GM23338 (cell line): ENCODE measurements around the gene SPN. TPM values are rescaled to one million over a fixed set of nuclear protein-coding genes. Genes with fewer than 3 reads are reported as not detected.

Experiments used
- ATAC-seq: fragments of 200-7000 bp; cut with Tn5 transposase; 3 replicates; pipeline ENCODE4 v1.9.1; 2020
- DNase-seq: peaks from one replicate; pipeline ENCODE4 v3.0.0-alpha.2; 2015; ENCODE audit warnings: low spot score
- H2AFZ ChIP-seq: fragments of 200-600 bp; sonication (generic); 2 replicates; pipeline ENCODE4 v1.8.0; 2016; ENCODE audit warnings: antibody characterized with exemption, mild to moderate bottlenecking, moderate library complexity
- H3F3A ChIP-seq: fragments of 200-600 bp; sonication (generic); replicated peaks from 2 replicates; pipeline ENCODE4 v1.8.0; 2017; ENCODE audit warnings: antibody characterized with exemption, mixed run types, low read depth
- H3K27ac ChIP-seq: fragments of 200-600 bp; sonication (generic); 2 replicates; pipeline ENCODE4 v1.6.1; 2016; ENCODE audit warnings: low read depth
- H3K27me3 ChIP-seq: fragments of 200-600 bp; sonication (generic); 2 replicates; pipeline ENCODE4 v1.8.0; 2016; ENCODE audit warnings: mild to moderate bottlenecking, mixed run types, moderate library complexity; ENCODE audit not compliant: insufficient read depth
- H3K36me3 ChIP-seq: fragments of 200-600 bp; sonication (generic); 2 replicates; pipeline ENCODE4 v1.8.0; 2016; ENCODE audit warnings: mild to moderate bottlenecking; ENCODE audit not compliant: insufficient read depth
- H3K4me1 ChIP-seq: fragments of 200-600 bp; sonication (generic); 2 replicates; pipeline ENCODE4 v1.8.0; 2016; ENCODE audit warnings: mild to moderate bottlenecking, moderate library complexity; ENCODE audit not compliant: insufficient read depth
- H3K4me2 ChIP-seq: fragments of 200-600 bp; sonication (generic); 2 replicates; pipeline ENCODE4 v1.7.1; 2017; ENCODE audit warnings: mixed run types
- H3K4me3 ChIP-seq: fragments of 200-600 bp; sonication (generic); 2 replicates; pipeline ENCODE4 v1.6.1; 2016; ENCODE audit warnings: mixed run types
- H3K79me2 ChIP-seq: fragments of 200-600 bp; sonication (generic); replicated peaks from 2 replicates; pipeline ENCODE4 v1.8.0; 2017; ENCODE audit warnings: mild to moderate bottlenecking; ENCODE audit not compliant: insufficient read depth
- H3K9me2 ChIP-seq: fragments of 200-600 bp; sonication (generic); 2 replicates; pipeline ENCODE4 v1.8.0; 2017; ENCODE audit not compliant: insufficient read depth
- H4K20me1 ChIP-seq: fragments of 200-600 bp; sonication (generic); replicated peaks from 2 replicates; pipeline ENCODE4 v1.8.0; 2017; ENCODE audit warnings: mild to moderate bottlenecking; ENCODE audit not compliant: insufficient read depth
- H3K27ac Mint-ChIP-seq: 2 replicates; pipeline ENCODE4 v1.8.0; 2020; ENCODE audit warnings: inconsistent platforms, mild to moderate bottlenecking, moderate library complexity, mixed read lengths
- H3K27me3 Mint-ChIP-seq: 3 replicates; pipeline ENCODE4 v1.8.0; 2022; ENCODE audit warnings: low read depth, mild to moderate bottlenecking, moderate library complexity, mixed read lengths, inconsistent platforms; ENCODE audit not compliant: insufficient read depth, poor library complexity
- H3K36me3 Mint-ChIP-seq: 3 replicates; pipeline ENCODE4 v1.8.0; 2021; ENCODE audit warnings: low read depth, mild to moderate bottlenecking, inconsistent platforms, moderate library complexity, mixed read lengths
- H3K4me1 Mint-ChIP-seq: 3 replicates; pipeline ENCODE4 v1.8.0; 2020; ENCODE audit warnings: mild to moderate bottlenecking, inconsistent platforms, mixed read lengths
- H3K4me3 Mint-ChIP-seq: 3 replicates; pipeline ENCODE4 v1.8.0; 2021; ENCODE audit warnings: moderate library complexity, mild to moderate bottlenecking, inconsistent platforms, mixed read lengths
- H3K9me3 Mint-ChIP-seq: 3 replicates; pipeline ENCODE4 v1.8.0; 2020; ENCODE audit warnings: moderate library complexity, mild to moderate bottlenecking, inconsistent platforms, mixed read lengths
- CTCF ChIP-seq, 2 experiments: fragments of 200-600 bp in 1 of 2; sonication (generic) in 1 of 2; conservative IDR thresholded peaks; 2 replicates each; pipeline versions ENCODE4 v1.5.1 to v1.6.1; 2016 to 2017; ENCODE audit warnings: antibody characterized with exemption in 2 of 2, low read depth in 2 of 2, mild to moderate bottlenecking in 2 of 2, moderate library complexity in 1 of 2
- ETS1 ChIP-seq: IDR thresholded peaks from 2 replicates; pipeline ENCODE4 v1.6.1; 2016; ENCODE audit warnings: antibody characterized with exemption
- EZH2phosphoT487 ChIP-seq: fragments of 200-600 bp; sonication (generic); IDR thresholded peaks from one replicate; pipeline ENCODE4 v1.8.1; 2018; ENCODE audit warnings: antibody characterized with exemption; ENCODE audit not compliant: unreplicated experiment
- JUNB ChIP-seq: IDR thresholded peaks from one replicate; pipeline ENCODE4 v1.6.1; 2016; ENCODE audit warnings: antibody characterized with exemption; ENCODE audit not compliant: unreplicated experiment
- NANOG ChIP-seq: IDR thresholded peaks from 2 replicates; pipeline ENCODE4 v1.6.1; 2016; ENCODE audit warnings: antibody characterized with exemption, borderline replicate concordance
- POLR2AphosphoS5 ChIP-seq: IDR thresholded peaks from 2 replicates; pipeline ENCODE4 v1.6.1; 2016; ENCODE audit warnings: antibody characterized with exemption, low read depth
- REST ChIP-seq: IDR thresholded peaks from one replicate; pipeline ENCODE4 v1.6.1; 2018; ENCODE audit warnings: antibody characterized with exemption; ENCODE audit not compliant: unreplicated experiment
- STAT1 ChIP-seq: IDR thresholded peaks from one replicate; pipeline ENCODE4 v1.6.1; 2016; ENCODE audit warnings: antibody characterized with exemption; ENCODE audit not compliant: unreplicated experiment
- ZNF331 ChIP-seq: fragments of 250-450 bp; sonication (Bioruptor Pico); IDR thresholded peaks from 2 replicates; pipeline ENCODE4 v1.5.0; 2020; ENCODE audit warnings: low read depth, mild to moderate bottlenecking, moderate library complexity
- polyA plus RNA-seq: library from polyadenylated mRNA; unstranded; fragments of >200 nt; fragmentation: Nextera tagmentation; extraction: Ambion mirVana; gene quantifications from 2 replicates; pipeline ENCODE4 v1.2.1, GENCODE V29; 2016
- total RNA-seq: library from RNA; depleted of rRNA; stranded (reverse); fragments of >200 nt; shearing (Covaris generic); gene quantifications from 2 replicates; pipeline ENCODE4 v1.2.3, GENCODE V29; 2014

The SPN gene
- total and polyA plus RNA-seq, 2 experiments from 2014 or later = 0.52 to 2.3 TPM

GRCh38 chr16:29663807-29664090 lies 702 bp downstream of the SPN start:
- Mint-ChIP-seq H3K4me3 (no peak overlapping the region; the same call in 2 of the 3 replicates), H3K27ac (no peak overlapping the region), H3K4me1 (peaks cover 37% of the 10 kb centered on the region), H3K9me3 (no peaks in the 10 kb centered on the region), H3K27me3 (peaks cover 14% of the 10 kb centered on the region), H3K36me3 (no peaks in the 10 kb centered on the region)
- H3K4me2 ChIP-seq = no peak overlapping the region
- no peaks in the 10 kb centered on the region for H3K9me2 ChIP-seq
- H3K27ac ChIP-seq = no peak overlapping the region
- H3K36me3 ChIP-seq = no peaks in the 10 kb centered on the region
- TF ChIP-seq ETS1 (no peak), STAT1 (no peak), NANOG (no peak), POLR2AphosphoS5 (no peak), JUNB (no peak), EZH2phosphoT487 (no peak), ZNF331 (CRISPR knock-in tag) (no peak), REST (no peak)
- peaks cover 18% of the 10 kb centered on the region for H3K4me1 ChIP-seq
- ATAC-seq (no peak), DNase-seq (no peak)
- no peaks in the 10 kb centered on the region for H3K27me3 ChIP-seq
- peaks cover 13% of the 10 kb centered on the region; the same call in 1 of the 2 replicates for H3F3A ChIP-seq
- no peaks in the 10 kb centered on the region for H3K79me2 ChIP-seq
- no peak overlapping the region for H2AFZ ChIP-seq
- no peak overlapping the region for H3K4me3 ChIP-seq
- H4K20me1 ChIP-seq = no peaks in the 10 kb centered on the region

GRCh38 chr16:29664091-29664921 lies 1.3 kb downstream of the SPN start:
- TF ChIP-seq CTCF (conservative IDR thresholded peaks at IDR 0.05; ENCODE audit: low read depth in 2 of 2) = no peak
- Mint-ChIP-seq H3K4me1 (peaks cover 37% of the 10 kb centered on the region), H3K36me3 (no peaks in the 10 kb centered on the region), H3K27me3 (peaks cover 14% of the 10 kb centered on the region), H3K9me3 (no peaks in the 10 kb centered on the region), H3K27ac (no peak overlapping the region), H3K4me3 (no peak overlapping the region)
- Histone ChIP-seq H3K27ac (no peak overlapping the region), H4K20me1 (no peaks in the 10 kb centered on the region), H3K4me1 (peaks cover 18% of the 10 kb centered on the region), H2AFZ (no peak overlapping the region), H3K9me2 (no peaks in the 10 kb centered on the region), H3K4me3 (no peak overlapping the region), H3K79me2 (no peaks in the 10 kb centered on the region), H3F3A (peaks cover 13% of the 10 kb centered on the region; the same call in 1 of the 2 replicates), H3K36me3 (no peaks in the 10 kb centered on the region), H3K4me2 (no peak overlapping the region), H3K27me3 (no peaks in the 10 kb centered on the region)
- ATAC-seq (no peak), DNase-seq (no peak)
